Sigmoid colon (tissue), 7 donors: ENCODE data around the gene MEIS1. TPM values are rescaled to one million over a fixed set of nuclear protein-coding genes. Genes with fewer than 3 reads are reported as not detected.

ENCODE experiments used
- DNase-seq: peaks from one replicate; pipeline ENCODE4 v3.0.0-alpha.2; 2019
- H3K27ac ChIP-seq, 4 donors: fragments of 200-600 bp; sonication (generic); one replicate each; pipeline ENCODE4 v1.5.1; 2016 to 2019; ENCODE audit warnings: mild to moderate bottlenecking in 1 of 4
- H3K27me3 ChIP-seq, 3 donors: fragments of 200-600 bp; sonication (generic); one replicate each; pipeline ENCODE4 v1.5.1; 2019; ENCODE audit warnings: mild to moderate bottlenecking in 1 of 3
- H3K36me3 ChIP-seq, 4 donors: fragments of 200-600 bp; sonication (generic); one replicate each; pipeline ENCODE4 v1.5.1; 2016 to 2019
- H3K4me1 ChIP-seq, 4 donors: fragments of 200-600 bp; sonication (generic); one replicate each; pipeline ENCODE4 v1.5.1; 2017 to 2019
- H3K4me3 ChIP-seq, 4 donors: fragments of 200-600 bp; sonication (generic); one replicate each; pipeline ENCODE4 v1.5.1; 2017 to 2019; ENCODE audit warnings: mild to moderate bottlenecking in 2 of 4, moderate library complexity in 1 of 4
- H3K9me3 ChIP-seq, 4 donors: fragments of 200-600 bp in 3 of 4; sonication (generic) in 3 of 4; one replicate each; pipeline versions ENCODE4 v1.5.1 to v1.6.1; 2013 to 2019
- CTCF ChIP-seq, 4 experiments: fragments of 450-650 bp in 3 of 4; fragments of 200-600 bp in 1 of 4; IDR thresholded peaks; one replicate each; pipeline ENCODE4 v1.5.1; 2016 to 2019; ENCODE audit warnings: antibody characterized with exemption in 4 of 4, mild to moderate bottlenecking in 3 of 4, moderate library complexity in 2 of 4
- EP300 ChIP-seq, 4 donors: sonication (generic); formaldehyde crosslinking; IDR thresholded peaks; one replicate each; pipeline ENCODE4 v1.6.1; 2017; ENCODE audit warnings: antibody characterized with exemption in 4 of 4
- POLR2A ChIP-seq, 2 donors: fragments of 450-650 bp; IDR thresholded peaks; one replicate each; pipeline ENCODE4 v1.6.1; 2016; ENCODE audit warnings: antibody characterized with exemption in 2 of 2, mild to moderate bottlenecking in 2 of 2, moderate library complexity in 2 of 2
- POLR2AphosphoS5 ChIP-seq, 4 donors: sonication (generic); formaldehyde crosslinking; IDR thresholded peaks; one replicate each; pipeline ENCODE4 v1.6.1; 2017; ENCODE audit warnings: antibody characterized with exemption in 4 of 4
- WGBS, 2 donors: extraction: QIAGEN DNeasy Blood & Tissue Kit; methylation state at CpG; one replicate each; pipeline ENCODE4 v1.1.7; 2013; 5-methylcytosine and 5-hydroxymethylcytosine counted together
- intact Hi-C: fragments of 100-400 bp; cut with DNase I; formaldehyde crosslinking; loops from one replicate; pipeline ENCODE4 v1.15.1; 2023
- polyA plus RNA-seq, 3 donors: library from polyadenylated mRNA; stranded (reverse); fragments of 200-250 nt; gene quantifications; one replicate each; pipeline ENCODE4 v1.2.3, GENCODE V29; 2013
- total RNA-seq, 4 donors: library from RNA; depleted of rRNA; stranded (reverse); fragments of >200 nt; gene quantifications; one replicate each; pipeline ENCODE4 v1.1.0, GENCODE V29; 2016
- donor health status: healthy with polysubstance abuse.
- donor health status: Bipolar disorder and iron deficiency.
- donor health status: healthy.

MEIS1 gene
- total and polyA plus RNA-seq, 7 donors: 2.8 to 144 (median 108) TPM

DNA sequence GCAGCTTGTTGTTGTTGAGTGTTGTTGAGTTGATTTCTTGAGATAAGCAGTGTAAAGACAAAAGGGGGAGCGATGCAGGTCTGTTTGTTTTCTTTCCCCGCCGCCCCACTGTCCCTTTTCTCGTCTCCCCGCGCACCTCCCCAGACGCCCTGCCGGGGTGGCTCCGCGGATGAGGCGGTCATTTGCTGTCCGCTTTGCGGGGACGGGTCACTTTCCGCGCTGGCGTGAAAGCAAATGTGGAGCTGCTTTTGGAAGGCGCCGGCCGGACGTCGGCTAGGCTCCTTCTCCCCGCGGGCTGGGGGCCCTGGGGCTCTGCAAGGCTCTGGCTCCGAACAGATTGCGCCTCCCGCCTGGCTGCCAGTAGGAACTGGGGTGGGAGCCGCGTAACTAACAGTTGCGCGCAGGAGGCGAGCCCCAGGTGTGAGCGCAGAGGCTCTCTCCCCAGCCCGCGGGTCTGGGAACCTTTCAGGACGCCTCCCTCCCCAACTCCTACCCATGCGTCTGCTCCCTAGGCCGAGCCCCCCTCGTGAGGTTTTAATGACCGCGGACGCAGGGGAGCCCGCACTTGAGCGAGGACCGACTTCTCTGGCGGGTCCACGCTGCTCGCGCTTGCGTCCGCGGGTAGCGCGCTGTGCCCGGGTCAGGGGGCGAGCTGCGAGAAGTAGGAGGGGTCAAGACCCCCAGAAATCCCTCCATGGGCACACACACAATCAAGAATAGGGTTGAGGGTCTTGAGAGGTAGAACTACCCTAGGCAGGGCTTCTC lies 146.6 kb downstream of the MEIS1 start:
- peak overlapping the region; percentile 95 to 99 (median 98) for H3K27ac ChIP-seq
- H3K27me3 ChIP-seq: peaks cover 0 to 3% (median 3%) of the 10 kb centered on the region in 3 donors
- WGBS, 2 donors: 2 to 17% methylated on average over 57 of the region's 57 CpGs
- H3K36me3 ChIP-seq: no peaks in the 10 kb centered on the region
- H3K4me1 ChIP-seq: peaks cover 0 to 35% (median 22%) of the 10 kb centered on the region in 4 donors
- peak overlapping the region; percentile 43 to 73 (median 57) for H3K4me3 ChIP-seq
- DNase-seq: peak; percentile 89
- H3K9me3 ChIP-seq: no peaks in the 10 kb centered on the region
- TF ChIP-seq CTCF (IDR thresholded peaks at IDR 0.05): no peak
- peak; percentile 25 to 39 for TF ChIP-seq POLR2A (IDR thresholded peaks at IDR 0.05)
- TF ChIP-seq EP300 (IDR thresholded peaks at IDR 0.05): no peak
- peak in 3 of 4 donors; percentile 31 to 72 (median 49) for TF ChIP-seq POLR2AphosphoS5 (IDR thresholded peaks at IDR 0.05)
- intact Hi-C loops: loop anchor here (1.0 to 10.0 kb wide), 4 partner anchors 110 to 741 kb away; no protein-coding TSS in a partner anchor

GRCh38 chr2:66582104-66582986 lies 147.4 kb downstream of the MEIS1 start:
- Histone ChIP-seq H3K9me3 (no peaks in the 10 kb centered on the region), H3K36me3 (no peaks in the 10 kb centered on the region), H3K27me3 (peaks cover 0 to 3% (median 3%) of the 10 kb centered on the region in 3 donors), H3K4me3 (peak overlapping the region; percentile 43 to 73 (median 57)), H3K27ac (peak overlapping the region; percentile 95 to 99 (median 98)), H3K4me1 (peaks cover 0 to 28% (median 20%) of the 10 kb centered on the region in 4 donors)
- WGBS, 2 donors: 15 to 30% methylated on average over 36 of the region's 36 CpGs
- no peak for TF ChIP-seq POLR2A (IDR thresholded peaks at IDR 0.05)
- peak in 2 of 4 donors; percentile 22 to 51 for TF ChIP-seq POLR2AphosphoS5 (IDR thresholded peaks at IDR 0.05)
- intact Hi-C loops: loop anchor here (2.0 to 10.0 kb wide), 2 partner anchors 402 to 740 kb away; no protein-coding TSS in a partner anchor
- peak; percentile 70 for DNase-seq

- Histone ChIP-seq H3K4me1 (peaks cover 0 to 28% (median 20%) of the 10 kb centered on the region in 4 donors), H3K4me3 (peak overlapping the region; percentile 43 to 73 (median 57)), H3K27me3 (peaks cover 0 to 3% (median 3%) of the 10 kb centered on the region in 3 donors), H3K9me3 (no peaks in the 10 kb centered on the region), H3K36me3 (no peaks in the 10 kb centered on the region), H3K27ac (peak overlapping the region; percentile 95 to 99 (median 98))
- TF ChIP-seq POLR2AphosphoS5 (IDR thresholded peaks at IDR 0.05) (peak in 2 of 4 donors; percentile 14 to 19), POLR2A (IDR thresholded peaks at IDR 0.05) (no peak)
- intact Hi-C loops: loop anchor here (2.0 to 10.0 kb wide), 2 partner anchors 402 to 740 kb away; no protein-coding TSS in a partner anchor
- peak; percentile 69 for DNase-seq
- WGBS, 2 donors: 25 to 59% methylated on average over 26 of the region's 26 CpGs
These were observed 148.3 kb downstream of the MEIS1 start for GRCh38 chr2:66582987-66583880.

DNA sequence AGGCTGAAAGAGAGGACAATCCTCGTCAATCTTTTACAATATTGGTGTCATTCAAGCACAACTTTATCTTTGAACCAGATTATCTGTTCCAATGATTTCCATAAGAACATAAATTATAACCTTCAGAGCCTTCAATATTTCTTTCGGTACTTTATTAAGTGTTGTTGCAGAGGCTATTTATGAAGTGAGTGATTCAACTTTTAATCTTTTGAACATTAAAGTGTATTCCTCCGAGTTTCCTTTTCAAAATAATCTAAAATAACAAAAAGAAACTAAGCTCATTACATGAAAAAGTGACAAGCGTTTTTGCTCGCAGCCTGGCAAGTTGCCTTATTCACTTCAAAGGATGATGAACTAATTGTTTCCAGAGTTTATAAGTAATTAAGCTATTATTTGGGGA lies 149.0 kb downstream of the MEIS1 start:
- Histone ChIP-seq H3K9me3 (no peaks in the 10 kb centered on the region), H3K4me1 (peaks cover 0 to 27% (median 17%) of the 10 kb centered on the region in 4 donors), H3K27me3 (peaks cover 0 to 3% (median 3%) of the 10 kb centered on the region in 3 donors), H3K4me3 (peak overlapping the region; percentile 43 to 73 (median 57)), H3K27ac (peak overlapping the region; percentile 95 to 99 (median 98)), H3K36me3 (no peaks in the 10 kb centered on the region)
- 30 to 38% methylated on average over 5 of the region's 5 CpGs for WGBS, 2 donors
- no peak for DNase-seq
- intact Hi-C loops: loop anchor here (2.0 to 10.0 kb wide), 3 partner anchors 401 to 739 kb away; no protein-coding TSS in a partner anchor
- TF ChIP-seq EP300 (IDR thresholded peaks at IDR 0.05) (no peak), CTCF (IDR thresholded peaks at IDR 0.05) (no peak), POLR2AphosphoS5 (IDR thresholded peaks at IDR 0.05) (no peak), POLR2A (IDR thresholded peaks at IDR 0.05) (no peak)
